A673 (cell line): ENCODE results near the gene MEOX1.

Experiments
- CTCF ChIP-seq: fragments of 300-800, 200-600 bp; sonication (generic); conservative IDR thresholded peaks from 2 replicates; pipeline ENCODE4 v1.5.1; 2017; ENCODE audit warnings: low read depth, mild to moderate bottlenecking, antibody characterized with exemption, low read length, moderate library complexity, mixed read lengths
- EZH2 ChIP-seq: fragments of 200-600 bp; sonication (generic); IDR thresholded peaks from 2 replicates; pipeline ENCODE4 v1.6.1; 2017; ENCODE audit warnings: borderline replicate concordance, low read depth, mild to moderate bottlenecking, mixed read lengths, antibody characterized with exemption, low read length; ENCODE audit not compliant: poor library complexity, severe bottlenecking

GRCh38 chr17:43699438-43699756 lies 37.7 kb upstream of the MEOX1 start:
- TF ChIP-seq CTCF (no peak), EZH2 (no peak)
